ENCODE data around the gene RNF212.

Gene RNF212

GRCh38 chr4:1087371-1087770 lies 26.0 kb downstream of the RNF212 start:
- no peak for DNase-seq

- DNase-seq, result no peak
These were observed 27.4 kb downstream of the RNF212 start for GRCh38 chr4:1086011-1086410.

DNA sequence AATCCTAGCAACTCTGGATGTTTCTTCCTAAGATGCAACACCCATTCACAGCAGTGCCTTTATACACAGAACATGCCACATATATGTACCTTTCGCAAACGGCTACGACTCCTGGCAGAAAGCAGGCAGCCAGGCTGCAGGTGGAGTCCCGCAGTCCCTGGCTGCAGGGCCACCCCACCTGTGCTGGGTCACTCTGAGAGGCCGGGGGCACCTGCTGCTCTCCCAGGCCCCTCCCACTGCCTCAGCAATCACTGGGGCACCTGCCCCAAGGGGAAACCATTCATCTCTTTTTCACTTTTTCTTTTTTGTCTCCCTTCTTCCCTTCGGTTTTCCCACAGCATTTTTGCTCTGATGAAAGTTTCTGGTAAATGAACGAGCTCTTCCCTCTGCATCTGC lies 28.0 kb downstream of the RNF212 start:
- DNase-seq, result no peak

DNA sequence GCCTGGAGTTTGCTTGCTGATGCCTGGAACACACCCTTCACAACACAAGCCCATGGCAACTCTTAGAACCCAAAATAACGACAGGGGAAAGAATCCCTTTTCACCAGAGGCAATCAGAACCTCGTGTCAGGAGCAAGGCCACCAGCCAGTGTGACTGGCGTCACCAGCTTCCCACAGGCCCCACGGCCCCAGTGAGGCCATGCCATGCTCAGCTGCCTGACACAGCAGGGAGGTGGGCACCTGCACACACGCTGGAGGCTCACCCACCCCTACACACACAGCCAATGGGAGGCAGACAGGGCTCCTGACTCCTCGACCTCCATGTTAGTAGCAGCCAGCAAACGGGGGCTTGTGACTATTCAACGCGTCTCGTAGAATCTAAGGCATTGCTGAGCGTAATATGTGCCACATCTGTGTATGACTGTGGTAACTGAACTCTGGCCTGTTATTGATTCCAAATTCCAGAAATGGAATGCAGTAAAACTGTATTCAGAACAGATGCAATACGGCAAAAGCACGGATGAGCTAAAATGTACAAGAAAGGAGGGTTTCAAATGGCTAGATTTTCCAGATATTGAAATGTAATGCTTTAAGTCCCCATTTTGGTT lies 28.5 kb downstream of the RNF212 start:
- no peak for DNase-seq

DNA sequence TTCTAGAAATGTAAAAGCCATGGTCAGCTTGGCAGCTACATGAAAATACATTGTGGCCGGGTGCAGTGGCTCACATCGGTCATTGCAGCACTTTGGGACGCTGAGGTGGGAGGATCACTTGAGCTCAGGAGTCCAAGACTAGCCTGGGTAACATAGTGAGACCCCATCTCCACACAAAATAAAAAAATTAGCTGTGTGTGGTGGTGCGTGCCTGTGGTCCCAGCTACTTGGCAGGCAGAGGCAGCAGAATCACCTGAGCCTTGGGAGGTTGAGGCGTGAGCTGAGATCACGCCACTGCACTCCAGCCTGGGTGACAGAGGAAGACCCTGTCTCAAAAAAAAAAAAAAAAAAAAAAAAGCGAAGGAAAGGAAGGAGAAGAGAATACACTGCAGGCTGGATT lies 29.0 kb downstream of the RNF212 start:
- no peak for DNase-seq

DNA sequence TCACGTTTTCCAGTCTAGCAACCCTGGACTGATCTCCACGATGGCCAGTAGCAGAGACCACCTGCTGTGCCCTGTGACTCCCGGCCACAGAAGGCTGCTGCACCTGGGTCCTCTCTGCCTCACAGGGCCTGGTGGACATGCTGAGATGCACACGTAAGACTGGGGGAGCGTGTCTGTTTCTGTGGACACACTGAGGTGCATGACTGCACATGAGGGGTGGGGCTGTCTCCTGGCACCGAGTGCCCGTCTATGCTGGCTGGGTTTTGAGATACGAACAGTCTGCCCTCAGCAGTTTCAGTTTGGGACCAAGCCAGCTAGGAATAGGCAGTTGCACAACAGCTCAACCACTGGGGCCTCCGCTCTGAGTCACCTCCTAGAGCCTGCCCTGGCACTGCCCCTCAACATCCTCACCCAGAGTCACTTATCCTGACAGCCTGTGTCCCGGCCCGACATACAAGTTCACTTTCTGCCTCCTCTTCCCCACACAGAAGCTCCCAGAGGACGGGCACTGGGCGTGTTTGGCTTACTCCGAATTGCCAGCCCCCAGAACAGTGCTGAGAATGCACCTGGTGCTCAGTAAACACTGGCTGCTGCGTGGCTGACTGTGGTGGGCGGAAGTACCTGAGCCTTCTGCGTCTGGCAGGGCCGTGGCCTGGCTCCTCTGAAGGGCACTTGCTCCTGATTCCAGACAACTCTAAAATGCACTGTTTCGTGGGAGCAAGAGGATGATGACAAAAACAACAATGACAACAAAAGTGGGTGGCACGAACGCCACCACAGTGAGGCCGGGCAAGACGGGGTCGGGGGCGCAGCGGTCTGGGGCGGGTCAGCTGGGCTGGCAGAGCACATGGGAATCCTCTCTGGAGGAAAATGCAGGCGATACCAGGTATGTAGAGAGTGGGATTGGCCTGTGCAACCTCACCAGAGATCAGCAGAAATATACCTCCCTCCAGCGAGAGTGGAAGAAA lies 30.9 kb downstream of the RNF212 start:
- DNase-seq, result no peak

DNA sequence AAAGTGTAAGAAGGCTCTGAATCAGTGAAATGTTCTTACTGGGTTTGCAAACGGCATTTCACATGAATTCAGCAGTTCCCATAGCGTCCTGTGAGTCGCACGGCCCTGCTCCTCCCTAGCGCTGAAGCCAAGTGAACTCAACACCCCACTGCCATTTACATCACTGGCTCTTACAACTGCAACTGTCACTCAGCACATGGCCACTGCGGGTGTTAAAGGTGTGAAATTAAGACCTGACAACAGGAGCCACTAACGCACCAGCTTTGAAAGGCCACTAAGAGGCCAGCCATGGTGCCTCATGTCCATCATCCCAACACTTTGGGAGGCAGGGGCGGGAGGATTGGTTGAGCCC lies 31.7 kb downstream of the RNF212 start:
- no peak for DNase-seq

DNA sequence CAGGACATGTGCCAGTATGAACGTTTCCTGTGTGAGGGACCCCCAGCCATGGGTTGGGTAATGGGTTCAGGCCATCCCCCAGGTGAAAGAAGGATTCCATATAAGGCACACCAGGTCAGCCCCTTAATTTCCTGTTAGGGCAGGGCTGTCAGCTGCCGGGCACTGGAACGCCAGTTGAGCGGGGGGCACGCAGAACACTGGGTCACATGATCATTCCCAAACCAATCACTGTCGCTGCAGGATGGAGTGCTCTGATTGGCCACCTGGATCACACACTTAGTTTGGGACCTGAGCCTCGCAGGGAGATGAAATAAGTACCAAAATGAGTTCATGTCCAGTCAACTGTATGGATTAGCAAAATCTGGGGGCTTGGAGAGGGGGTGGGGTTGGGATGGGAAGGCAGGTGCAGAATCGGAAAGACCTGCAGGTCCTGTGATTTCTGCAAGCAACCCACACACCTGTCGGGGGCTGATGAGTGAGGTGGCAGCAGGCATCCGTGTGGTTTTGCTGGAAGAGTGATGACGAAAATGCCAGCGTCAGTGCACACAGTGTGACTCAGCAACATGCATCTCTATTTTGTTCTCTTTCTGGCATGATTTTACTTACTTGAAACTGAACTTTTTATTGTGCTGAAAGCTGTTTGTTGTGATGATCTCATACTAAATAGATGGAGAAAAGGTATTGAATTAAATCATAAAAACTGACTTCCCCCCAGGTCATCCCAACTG lies 32.2 kb downstream of the RNF212 start:
- DNase-seq, result no peak

GRCh38 chr4:1080432-1080831 lies 32.9 kb downstream of the RNF212 start:
- no peak for DNase-seq

DNA sequence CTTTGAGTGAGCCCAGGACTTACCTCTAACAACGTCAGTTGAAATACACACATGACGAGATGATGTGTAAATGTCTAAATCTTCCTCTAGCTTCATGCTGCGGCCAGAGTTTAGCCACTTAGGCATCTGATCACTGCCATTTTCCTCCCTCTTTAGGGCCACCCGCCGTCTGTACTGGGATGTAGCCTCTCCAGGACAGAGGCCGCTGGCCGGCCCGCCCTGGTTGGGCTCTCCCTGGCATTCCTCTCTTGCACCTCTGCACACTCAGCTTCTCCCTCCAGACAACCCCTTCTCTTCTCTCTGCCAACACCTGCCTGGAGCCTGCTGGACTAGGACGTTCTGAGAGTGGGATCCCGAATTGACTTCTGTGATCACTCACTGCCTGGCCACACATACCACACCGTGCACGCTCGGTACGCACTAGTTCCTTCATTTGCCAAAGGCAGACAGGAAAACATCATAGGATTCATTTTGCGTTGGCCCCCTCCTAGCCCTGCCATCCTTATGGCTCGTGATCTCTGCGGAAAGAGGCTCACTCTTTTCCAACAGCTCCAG lies 33.6 kb downstream of the RNF212 start:
- DNase-seq, result no peak

GRCh38 chr4:1078490-1078889 lies 34.9 kb downstream of the RNF212 start:
- DNase-seq, result no peak

DNA sequence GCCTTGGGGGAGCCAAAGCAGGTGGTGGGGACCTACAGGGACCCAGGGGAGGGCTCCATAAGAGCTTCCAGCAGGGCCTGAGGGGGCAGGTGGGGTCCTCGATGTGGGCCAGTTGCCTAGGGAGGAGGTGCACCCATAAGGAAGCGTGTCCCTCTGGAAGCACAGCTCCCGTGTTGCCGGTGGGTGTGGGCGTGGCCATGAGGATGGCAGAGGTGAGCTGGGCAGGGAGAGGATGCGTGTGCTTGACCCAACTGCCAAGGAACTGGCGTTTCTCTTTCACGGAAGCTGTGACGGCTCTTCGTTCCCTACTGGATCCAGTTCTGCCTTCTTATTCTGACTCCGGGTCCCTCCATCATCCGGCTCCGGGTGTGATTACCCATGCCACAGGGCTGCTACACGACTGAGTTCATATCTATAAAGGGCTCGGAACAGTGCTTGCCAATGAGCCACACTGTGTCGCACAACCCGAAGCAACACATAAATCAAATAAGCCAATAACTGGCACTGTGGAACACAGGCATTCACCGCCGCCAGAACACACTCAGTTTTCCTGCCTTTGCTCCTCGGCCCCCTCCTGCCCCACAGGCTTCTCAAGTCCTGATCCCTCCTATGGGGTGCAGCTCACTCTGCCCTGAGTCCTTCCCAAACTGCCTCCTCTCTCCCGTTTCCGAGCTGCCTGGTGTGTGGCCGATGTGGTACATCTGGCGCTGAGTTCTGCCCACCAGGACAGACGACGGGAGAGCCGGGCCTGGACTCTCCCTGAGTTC lies 35.5 kb downstream of the RNF212 start:
- no peak for DNase-seq

DNA sequence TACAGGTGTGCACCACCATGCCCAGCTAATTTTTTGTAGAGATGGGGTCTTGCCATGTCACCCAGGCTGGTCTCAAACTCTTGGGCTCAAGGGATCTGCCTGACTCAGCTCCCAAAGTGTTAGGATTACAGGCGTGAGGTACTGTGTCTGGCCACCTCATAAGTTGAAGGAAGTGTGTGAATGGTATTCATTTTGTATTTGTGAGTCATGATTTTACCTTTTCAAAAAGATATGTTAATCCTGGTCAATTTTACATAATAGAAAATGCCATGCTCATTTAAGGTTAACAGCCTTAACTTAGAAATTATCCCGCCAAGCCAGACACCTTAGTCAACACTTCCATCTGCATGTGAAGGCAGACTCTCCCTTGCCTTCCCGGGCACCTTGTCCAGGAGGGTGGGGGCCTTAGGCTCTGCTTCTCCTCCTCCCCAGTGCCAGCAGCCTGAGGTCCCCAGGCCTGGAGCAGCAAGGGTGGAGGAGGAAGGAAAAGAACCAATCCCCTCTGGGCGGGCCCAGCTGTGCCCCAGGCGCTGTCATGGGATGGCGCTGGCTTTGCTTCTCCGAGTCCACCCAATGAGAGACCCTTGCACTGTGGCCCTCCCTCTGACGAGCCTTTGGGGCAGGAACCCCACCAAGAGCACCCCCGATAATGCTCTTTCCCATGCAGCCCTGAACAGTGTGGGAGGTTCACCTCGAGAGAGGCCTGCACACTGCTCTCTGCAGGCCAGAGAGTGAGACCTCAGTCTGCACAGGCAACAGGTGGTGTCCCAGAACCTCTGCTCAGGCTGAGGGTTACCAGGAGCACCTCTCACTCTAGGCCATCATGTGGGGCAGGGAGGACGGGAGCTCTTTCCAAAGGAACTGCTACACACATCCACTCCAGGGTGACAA lies 37.3 kb downstream of the RNF212 start:
- no peak for DNase-seq

- DNase-seq, result no peak
These were observed 38.1 kb downstream of the RNF212 start for GRCh38 chr4:1075225-1075624.

- no peak for DNase-seq
These were observed 39.3 kb downstream of the RNF212 start for GRCh38 chr4:1074077-1074476.

- peak; percentile 53 for DNase-seq
These were observed 40.4 kb downstream of the RNF212 start for GRCh38 chr4:1072830-1073446.

DNA sequence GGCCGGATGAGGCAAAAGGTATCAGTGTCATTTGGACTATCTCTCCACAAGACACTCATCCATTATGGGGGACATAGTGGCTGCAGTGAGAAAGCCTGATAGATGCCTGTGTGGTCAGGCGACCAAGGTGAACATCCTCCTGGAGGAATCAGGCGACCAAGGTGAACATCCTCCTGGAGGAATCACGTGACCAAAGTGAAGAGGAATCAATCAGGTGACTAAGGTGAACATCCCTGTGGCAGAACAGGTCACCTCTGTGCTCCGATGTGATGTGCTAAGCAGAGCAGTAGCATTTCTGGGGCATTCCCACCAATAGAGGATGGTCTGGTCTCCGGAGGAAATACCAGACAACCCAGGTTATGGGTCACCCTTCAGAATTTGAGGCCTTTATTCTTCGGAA lies 44.0 kb downstream of the RNF212 start:
- DNase-seq, result no peak

DNA sequence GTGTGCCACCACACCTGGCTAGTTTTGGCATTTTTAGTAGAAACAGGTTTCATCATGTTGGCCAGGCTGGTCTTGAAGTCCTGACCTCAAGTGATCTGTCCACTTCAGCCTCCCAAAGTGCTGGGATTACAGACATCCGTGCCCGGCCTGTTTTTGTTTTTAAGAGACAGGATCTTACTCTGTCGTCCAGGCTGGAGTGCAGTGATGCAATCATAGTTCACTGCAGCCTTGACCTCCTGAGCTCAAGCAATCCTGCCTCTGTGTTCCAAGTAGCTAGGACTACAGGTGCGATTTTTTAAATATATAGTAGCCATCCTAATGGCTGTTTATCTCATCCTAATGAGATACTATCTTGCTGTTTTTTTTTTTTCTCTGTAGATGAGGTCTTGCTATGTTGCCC lies 47.6 kb downstream of the RNF212 start:
- no peak for DNase-seq

GRCh38 chr4:1062419-1062818 lies 50.9 kb downstream of the RNF212 start:
- DNase-seq, result no peak

GRCh38 chr4:1061760-1062159 lies 51.6 kb downstream of the RNF212 start:
- DNase-seq, result no peak

DNA sequence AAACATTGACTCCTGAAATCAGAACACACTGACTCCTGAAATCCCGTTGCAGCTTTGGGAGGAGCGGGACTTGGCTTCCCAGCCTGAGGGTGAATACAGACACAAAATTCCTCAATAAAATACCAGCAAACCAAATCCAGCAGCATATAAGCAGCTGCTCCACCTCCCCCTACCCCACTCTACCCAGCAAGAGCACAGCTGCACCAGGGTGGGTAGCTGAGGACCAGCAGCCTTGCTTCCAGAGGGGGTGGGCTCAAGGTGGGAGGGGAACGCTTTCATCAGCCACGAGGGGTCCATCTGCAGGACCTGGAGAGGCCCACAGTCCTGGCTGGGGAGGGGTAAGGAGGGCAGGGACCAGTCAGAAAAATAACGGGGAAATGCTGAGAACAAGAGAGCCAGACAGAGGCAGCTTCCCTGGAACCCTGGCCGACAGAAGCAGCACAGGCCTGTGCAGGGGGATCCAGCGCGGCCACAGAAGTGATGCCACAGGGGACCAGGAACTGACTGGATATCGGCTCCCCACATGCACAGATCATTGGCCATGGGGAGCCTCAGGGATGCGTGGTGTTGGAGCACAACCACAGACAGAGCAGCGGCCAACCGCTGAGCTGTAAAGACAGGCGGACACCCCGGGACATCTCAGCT lies 52.2 kb downstream of the RNF212 start:
- no peak for DNase-seq

All from stimulated activated CD4-positive, alpha-beta T cell treated with anti-CD3 and anti-CD28 coated beads, Interleukin-4, amount 100 ng/mL, for 1 hour (primary cell).